ENCODE data around the gene PROKR1.
"Not testable (repeated sequence)": the region's sequence is repeated elsewhere in the genome, so short reads cannot be mapped to it uniquely, and the experiment has no call there.

Gene PROKR1

DNA sequence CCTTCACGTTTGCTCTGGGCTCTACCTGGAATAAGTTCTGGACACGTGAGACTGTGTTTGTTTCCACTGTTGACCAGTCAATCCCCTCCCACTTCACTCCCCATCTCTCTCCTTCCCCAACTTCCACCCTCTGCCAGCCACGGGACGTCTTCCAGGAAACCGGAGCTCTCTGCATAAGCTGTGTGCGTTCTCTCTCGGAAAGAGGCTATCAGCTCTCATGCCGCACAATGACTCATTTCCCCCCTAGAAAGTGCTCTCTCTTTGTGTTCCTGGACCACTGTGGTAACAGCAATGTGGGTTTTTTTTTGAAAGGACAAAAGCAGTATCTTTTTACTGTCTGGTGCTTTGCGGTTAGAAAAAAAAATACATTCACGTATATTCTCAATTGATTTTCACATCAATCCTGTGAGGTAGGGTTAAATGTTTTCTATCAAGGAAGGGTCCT, 10.2 kb downstream of the PROKR1 start:
- in situ Hi-C loops (cut with MboI; ENCODE audit: low sequenced_read_pairs), result no loop called here

DNA sequence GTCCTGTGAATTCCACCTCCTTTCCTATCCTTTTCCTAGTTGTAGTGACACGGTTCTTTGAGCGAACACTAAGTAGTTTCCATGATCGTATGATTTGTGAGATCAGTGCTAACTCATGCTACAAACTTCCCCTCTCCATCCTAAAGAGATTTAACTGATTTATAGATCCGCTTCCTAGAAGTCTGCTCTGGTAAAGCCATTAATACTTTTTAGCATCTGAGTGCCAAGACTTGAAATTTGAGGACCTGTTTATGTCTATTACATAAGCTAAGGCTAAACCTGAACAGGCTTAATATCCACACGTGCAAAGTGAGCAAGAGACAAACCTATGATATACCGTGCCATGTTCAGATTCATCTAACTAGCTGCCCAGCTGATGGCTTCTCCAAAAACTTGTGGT, 14.9 kb downstream of the PROKR1 start:
- in situ Hi-C loops (cut with MboI; ENCODE audit: low sequenced_read_pairs), result no loop called here

DNA sequence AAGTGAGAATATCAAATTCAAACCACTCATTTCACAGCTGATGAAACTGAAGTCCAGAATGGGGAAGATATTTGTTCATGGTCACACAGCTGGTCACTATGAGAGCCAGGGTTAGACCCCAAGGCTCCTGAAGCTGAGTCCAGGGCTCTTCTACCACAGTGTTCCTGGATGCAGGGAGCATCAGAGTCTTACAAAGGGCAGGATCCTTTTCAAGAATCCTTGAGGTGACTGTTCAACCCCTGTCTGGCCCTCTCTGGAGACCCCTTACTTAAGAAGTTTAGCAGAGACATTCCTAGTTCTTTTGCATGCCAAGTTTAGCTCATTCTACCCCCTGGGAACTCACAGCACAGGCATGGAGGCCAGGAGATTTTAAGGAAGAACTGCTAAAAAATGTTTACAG, 15.7 kb downstream of the PROKR1 start:
- in situ Hi-C loops (cut with MboI; ENCODE audit: low sequenced_read_pairs), result no loop called here

DNA sequence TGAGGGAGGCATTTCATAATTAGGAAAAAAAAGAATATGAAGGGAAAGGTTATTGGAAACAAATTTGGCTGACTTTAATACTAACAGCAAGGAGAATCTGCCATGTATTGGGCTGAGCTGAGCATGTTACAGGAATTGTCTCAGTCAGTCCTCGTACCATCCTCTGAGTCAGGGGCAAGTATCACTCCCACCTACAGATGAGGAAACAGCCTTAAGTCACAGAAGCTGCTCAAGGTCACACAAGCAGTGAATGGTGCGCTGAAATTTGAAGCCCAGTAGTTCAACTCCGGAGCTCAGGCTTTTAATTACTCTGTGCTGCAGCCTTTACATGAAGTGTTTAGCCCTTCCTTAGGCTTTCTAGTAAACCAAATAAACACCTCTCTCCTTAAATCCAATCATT, 17.3 kb downstream of the PROKR1 start:
- in situ Hi-C loops (cut with MboI; ENCODE audit: low sequenced_read_pairs), result no loop called here

DNA sequence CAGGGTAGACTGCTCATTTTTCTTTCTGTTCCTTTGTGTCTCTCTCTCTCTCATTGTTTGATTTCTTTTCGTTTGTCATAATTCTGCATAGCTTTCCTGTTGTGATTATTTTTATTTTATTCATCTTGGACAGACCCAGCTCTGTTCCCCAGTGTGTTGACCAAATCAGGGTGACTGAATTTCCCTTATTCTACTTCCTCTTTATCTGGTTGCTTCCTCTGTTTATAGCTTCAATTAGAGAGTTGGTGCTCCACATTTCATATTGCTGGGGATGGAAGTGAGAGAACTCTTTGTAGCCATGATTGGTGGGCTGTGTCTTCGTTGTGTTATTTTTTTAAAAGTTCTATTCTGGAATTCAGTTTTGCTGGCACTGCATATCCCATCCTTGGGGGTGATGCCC, 19.1 kb downstream of the PROKR1 start:
- in situ Hi-C loops (cut with MboI; ENCODE audit: low sequenced_read_pairs), result no loop called here

DNA sequence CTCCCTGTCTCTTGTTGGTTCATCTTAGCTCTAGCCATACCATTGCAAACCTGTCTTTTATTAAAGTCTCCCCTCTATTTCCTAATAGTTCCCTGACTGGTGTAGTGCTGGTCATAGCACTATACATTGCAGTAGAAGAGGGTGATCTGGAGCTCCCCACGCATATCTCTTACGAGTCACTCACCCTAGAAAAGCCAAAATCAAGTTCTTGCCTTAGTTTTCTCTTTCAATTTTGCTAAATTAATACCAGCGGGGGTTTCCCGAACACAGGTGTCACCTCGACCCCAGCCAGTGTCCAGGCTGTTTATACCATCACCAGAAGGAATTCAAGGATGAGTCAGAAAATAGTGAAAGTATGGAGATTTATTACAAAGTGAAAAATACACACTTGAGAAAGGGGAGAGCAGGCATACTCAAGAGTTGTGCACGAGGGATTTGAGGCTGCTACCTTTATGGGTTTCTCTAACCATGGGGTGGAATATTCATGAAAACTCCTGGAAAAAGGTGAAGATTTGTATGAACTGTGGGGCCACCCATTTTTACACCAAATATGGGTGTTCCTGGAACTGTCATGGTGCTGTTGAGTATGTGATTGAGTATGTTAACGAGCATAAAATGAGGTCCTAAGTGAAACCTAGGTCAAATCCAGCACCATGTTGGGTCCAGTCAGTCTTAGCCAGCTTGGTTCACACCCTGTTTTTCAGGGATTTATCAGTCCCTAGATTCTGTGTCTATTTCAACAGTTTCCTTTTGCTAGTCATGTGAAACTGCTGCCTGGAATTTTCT, 20.2 kb downstream of the PROKR1 start:
- in situ Hi-C loops (cut with MboI; ENCODE audit: low sequenced_read_pairs), result no loop called here

DNA sequence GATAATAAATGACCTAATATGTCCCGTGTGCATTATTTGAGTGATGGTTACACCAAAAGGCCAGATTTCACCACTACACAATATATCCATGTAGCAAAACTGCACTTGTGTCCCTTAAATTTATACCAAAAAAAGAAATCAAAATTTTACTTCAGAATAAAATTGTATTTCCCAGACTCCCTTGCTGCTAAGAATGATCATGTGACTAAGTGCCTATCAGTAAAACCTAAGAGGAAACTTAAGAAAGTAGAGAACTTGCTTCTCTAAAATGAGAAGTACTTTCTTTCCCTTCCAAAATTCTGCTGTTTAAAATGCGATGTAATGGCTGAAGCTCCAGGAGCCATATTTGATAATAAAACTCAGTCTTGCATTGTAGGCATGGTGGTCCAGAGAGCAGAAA, 24.0 kb downstream of the PROKR1 start:
- in situ Hi-C loops (cut with MboI; ENCODE audit: low sequenced_read_pairs), result no loop called here

DNA sequence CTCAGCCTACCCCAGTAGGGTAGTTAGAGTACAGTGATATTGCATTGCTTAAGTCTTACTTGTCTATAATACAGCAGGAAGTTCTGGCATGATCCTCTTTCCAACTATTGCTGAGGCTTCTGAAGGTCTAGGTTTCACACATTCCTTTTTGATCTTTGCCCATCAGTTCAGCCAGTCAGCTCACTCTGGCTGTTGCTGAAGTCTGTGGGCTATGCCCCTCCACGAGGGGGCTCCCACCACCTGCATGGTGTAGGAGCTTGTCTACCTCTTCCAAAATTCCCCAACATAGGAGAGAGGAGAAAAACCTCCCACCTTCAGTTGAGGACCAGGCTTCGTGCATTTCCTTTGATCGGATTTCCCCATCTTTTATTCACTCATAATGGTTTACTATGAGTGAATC, 26.3 kb downstream of the PROKR1 start:
- in situ Hi-C loops (cut with MboI; ENCODE audit: low sequenced_read_pairs), result no loop called here

DNA sequence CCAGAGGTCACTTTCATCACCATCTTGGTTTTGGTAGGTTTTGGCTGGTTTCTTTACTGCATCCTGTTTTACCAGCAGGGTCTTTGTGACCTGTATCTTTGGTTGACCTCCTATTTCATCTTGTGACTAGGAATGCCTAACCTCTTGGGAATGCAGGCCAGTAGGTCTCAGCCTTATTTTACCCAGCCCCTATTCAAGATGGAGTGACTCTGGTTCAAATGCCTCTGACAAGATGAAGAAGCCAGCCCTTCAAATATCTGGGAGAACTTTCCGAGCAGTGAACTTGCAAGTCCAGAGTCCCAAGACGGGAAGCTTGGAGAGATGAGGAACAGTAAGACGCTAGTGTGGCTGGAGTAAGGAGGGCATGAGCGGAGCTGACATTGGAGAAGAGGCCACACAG, 28.6 kb downstream of the PROKR1 start:
- in situ Hi-C loops (cut with MboI; ENCODE audit: low sequenced_read_pairs), result no loop called here

DNA sequence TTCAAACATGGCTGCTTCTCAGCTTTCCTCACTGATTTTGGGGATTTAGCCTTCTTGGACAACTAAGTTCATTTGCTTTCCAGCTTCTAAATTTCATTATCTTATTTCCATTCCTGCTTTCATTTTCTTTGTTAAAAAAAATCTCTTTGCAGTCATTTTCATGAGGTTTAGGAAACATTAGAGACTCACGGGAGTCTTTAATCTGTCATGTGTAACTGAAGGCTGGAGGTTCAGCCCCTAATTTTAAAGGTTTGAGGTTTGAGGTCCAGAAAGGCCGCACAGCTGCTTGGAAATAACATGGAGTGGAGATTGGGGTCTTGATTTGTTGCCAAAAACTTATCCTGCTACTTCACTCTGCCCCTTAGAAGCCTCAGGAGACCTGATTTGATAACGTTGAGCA, 30.3 kb downstream of the PROKR1 start:
- in situ Hi-C loops (cut with MboI; ENCODE audit: low sequenced_read_pairs), result no loop called here

DNA sequence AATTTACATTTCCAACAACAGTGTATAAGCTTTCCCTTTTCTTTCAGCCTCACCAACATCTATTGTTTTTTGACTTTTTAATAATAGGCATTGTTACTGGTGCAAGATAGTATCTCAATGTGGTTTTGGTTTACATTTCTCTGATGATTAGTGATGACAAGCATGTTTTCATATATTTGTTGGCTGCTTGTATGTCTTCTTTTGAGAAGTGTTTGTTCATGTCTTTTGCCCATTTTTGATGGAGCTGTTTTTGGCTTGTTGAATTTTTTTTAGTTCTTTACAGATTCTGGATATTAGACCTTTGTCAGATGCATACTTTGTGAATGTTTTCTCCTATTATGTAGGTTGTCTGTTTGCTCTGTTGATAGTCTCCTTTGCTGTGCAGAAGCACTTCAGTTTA, 32.1 kb downstream of the PROKR1 start:
- in situ Hi-C loops (cut with MboI; ENCODE audit: low sequenced_read_pairs), result no loop called here

DNA sequence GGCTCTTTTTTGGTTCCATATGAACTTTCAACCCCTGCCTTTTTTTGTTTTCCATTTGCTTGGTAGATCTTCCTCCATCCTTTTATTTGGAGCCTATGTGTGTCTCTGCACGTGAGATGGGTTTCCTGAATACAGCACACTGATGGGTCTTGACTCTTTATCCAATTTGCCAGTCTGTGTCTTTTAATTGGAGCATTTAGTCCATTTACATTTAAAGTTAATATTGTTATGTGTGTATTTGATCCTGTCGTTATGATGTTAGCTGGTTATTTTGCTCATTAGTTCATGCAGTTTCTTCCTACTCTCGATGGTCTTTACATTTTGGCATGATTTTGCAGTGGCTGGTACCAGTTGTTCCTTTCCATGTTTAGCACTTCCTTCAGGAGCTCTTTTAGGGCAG, 34.5 kb downstream of the PROKR1 start:
- in situ Hi-C loops (cut with MboI; ENCODE audit: low sequenced_read_pairs), result not testable (repeated sequence)

DNA sequence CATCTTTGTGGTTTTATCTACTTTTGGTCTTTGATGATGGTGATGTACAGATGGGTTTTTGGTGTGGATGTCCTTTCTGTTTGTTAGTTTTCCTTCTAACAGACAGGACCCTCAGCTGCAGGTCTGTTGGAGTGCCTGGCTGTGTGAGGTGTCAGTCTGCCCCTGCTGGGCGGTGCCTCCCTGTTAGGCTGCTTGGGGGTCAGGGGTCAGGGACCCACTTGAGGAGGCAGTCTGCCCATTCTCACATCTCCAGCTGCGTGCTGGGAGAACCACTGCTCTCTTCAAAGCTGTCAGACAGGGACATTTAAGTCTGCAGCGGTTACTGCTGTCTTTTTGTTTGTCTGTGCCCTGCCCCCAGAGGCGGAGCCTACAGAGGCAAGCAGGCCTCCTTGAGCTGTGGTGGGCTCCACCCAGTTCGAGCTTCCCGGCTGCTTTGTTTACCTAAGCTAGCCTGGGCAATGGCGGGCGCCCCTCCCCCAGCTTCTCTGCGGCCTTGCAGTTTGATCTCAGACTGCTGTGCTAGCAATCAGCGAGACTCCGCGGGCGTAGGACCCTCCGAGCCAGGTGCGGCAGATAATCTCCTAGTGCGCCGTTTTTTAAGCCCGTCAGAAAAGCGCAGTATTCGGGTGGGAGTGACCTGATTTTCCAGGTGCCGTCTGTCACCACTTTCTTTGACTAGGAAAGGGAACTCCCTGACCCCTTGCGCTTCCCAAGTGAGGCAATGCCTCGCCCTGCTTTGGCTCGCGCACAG, 36.0 kb downstream of the PROKR1 start:
- in situ Hi-C loops (cut with MboI; ENCODE audit: low sequenced_read_pairs), result not testable (repeated sequence)

DNA sequence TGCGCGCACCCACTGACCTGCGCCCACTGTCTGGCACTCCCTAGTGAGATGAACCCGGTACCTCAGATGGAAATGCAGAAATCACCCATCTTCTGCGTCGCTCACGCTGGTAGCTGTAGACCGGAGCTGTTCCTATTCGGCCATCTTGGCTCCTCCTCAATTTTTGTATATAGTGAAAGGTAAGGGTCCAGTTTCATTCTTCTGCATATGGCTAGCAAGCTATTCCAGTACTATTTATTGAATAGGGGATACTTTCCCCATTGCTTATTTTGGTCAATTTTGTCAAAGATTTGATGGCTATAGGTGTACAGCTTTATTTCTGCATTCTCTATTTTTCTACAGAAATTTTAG, 36.5 kb downstream of the PROKR1 start:
- in situ Hi-C loops (cut with MboI; ENCODE audit: low sequenced_read_pairs), result not testable (repeated sequence)

DNA sequence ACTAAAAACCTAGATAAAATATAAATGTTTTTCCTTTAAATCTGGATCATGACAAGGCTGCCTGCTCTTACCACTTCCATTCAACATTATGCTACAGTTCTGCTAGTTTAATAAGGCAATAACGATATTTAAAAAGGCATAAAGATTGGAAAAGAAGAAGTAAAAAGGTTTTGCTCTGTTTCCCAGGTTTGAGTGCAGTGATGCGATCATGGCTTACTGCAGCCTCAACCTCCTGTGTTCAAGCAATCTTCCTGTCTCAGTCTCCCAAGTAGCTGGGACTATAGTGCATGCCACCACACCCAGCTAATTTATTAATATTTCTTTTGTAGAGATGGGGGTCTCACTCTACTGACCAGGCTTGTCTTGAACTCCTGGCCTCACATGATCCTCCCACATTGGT, 40.8 kb downstream of the PROKR1 start:
- in situ Hi-C loops (cut with MboI; ENCODE audit: low sequenced_read_pairs), result no loop called here

DNA sequence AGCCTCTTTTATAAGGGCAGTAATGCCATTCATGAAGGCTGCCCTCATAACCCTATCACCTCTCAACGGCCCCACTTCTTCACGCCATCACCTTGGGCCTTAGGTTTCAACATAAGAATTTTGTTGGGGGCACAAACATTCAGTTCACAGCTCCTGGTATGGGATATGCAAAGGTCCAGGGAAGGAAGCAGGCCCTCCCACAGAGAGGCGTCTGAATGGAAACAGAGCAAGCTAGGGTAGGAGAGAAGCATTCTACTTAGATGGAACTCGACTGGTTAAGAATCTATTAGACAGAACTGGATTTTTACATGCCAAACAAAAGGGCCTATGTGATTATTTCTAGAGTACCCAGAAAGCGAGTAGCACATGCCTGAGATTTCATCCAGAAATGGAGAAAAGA, 42.8 kb downstream of the PROKR1 start:
- in situ Hi-C loops (cut with MboI; ENCODE audit: low sequenced_read_pairs), result no loop called here

DNA sequence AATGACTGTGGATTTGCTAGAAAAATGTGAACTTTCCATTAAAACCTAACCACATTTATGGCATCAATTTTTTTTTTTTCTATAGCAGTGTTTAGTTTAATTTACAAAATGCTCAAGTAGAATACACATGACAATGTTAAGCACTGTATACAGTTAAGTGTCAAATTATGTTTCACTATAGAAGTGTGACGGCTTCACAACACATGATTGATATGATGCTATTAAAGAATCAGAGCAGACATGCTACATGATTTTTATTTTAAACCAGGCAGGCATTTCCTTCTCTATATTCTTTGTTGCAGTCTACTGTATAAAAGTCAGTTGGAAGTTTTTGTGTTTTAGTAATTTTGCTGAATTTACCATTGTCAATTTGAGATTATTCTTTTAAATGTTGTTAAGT, 43.6 kb downstream of the PROKR1 start:
- in situ Hi-C loops (cut with MboI; ENCODE audit: low sequenced_read_pairs), result no loop called here

DNA sequence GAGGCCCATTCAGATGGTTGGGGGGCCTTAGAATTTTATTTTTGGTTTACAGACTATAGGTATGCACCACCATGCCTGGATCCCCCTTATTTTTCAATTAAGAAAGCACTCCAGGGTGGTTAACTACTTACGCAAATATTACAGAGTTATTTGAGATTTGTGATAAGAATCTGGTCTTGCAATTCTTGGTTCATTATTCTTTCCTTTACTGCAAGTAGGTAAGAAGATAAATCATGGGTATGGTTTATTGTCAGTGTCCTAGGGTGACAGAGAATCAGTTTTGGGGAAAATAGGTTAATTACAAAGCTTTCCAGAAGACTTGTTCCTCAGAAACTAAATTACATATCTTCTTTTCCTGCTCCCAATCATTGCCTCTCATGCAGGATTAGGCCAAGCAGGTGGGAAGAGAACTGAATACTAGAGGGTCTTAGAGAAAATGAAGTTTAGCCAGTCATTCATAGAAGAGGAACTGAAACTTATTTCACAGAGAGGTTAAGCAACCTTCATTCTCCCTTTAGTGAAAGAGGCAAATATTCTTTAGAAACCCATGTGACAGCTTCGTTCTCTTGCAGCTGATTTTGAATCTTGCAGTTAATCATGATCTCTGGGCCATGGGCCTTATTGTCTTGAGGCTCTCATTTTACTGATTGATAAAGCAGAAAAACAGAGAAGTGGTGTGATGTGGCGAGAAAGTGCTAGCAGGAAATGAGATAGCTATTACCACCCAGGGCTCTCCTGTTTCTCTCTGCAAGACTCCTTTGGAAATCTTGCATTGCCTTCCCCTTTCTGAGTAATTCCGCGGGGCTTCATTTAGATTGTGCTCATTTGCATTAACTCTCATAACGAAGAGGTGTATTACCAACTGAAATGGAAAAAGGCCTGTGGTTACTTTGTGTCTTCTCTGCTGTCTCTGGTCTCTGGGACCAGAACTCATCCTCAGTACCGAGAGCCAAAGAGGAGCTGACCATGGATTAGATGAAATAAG, 46.5 kb downstream of the PROKR1 start:
- in situ Hi-C loops (cut with MboI; ENCODE audit: low sequenced_read_pairs), result no loop called here

DNA sequence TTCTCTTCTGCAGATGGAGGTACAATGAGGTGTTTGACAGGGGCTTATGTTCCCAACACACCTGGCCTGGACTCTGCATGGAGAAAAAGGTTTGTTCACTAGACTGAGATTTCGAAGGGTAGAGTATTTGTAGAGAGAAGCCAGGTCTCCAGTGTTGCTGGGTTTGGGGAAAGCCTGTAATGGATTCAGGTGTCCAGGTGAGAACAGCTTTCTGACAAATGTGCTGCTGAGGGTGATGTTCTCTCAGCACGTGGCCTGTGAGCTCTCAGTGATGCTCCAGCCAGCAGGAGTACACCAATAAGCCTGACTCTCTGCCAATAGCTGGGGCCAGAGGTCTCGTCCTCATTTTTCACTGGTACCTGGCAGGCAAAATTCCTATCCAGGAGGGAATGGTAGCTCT, 47.5 kb downstream of the PROKR1 start:
- in situ Hi-C loops (cut with MboI; ENCODE audit: low sequenced_read_pairs), result no loop called here

DNA sequence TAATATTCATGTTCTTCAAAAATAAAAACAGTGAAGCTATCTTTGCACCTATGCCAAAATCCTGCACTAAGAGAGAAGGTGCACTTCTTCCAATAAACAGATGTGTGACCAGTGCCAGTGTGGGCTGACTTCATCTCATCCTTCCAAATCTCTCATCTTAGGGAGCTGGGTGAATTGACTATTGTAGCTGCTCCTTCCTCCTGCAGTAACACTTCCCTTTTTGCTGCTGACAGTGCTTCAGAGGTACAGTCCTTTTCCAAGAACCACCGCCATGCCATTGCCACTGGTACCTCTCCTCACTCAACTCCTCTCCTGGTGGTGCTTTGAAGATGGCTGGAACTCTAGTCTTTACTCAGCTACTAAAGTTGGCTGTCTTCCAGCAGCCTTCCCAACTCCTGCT, 49.1 kb downstream of the PROKR1 start:
- in situ Hi-C loops (cut with MboI; ENCODE audit: low sequenced_read_pairs), result no loop called here

DNA sequence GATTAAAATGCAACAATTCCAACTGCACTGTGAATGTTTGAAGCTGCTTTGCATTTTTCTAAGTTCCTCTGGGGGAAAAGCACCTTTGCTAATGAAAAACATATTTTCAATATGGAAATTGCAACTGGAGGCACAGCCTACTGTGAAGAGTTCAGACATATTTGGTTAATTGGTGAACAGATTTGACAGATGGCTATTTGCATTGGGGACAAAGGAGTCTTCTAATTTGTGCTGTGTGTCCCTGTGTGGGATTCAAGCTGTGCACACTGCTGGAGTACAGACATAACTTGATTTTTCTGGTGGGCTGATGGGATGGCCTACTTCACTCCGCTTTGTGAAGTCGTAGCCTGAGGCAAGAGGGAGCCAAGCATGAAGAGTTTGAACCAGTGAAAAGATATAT, 50.6 kb downstream of the PROKR1 start:
- in situ Hi-C loops (cut with MboI; ENCODE audit: low sequenced_read_pairs), result no loop called here

Data from hTERT RPE-1 (cell line).